Skeletal muscle tissue (tissue), 4 donors: ENCODE results near the gene EPB42. TPM values are rescaled to one million over a fixed set of nuclear protein-coding genes. Genes with fewer than 3 reads are reported as not detected.

Source experiments
- H3K27ac ChIP-seq: one replicate; pipeline ENCODE4 v1.7.0; 2013; ENCODE audit warnings: mild to moderate bottlenecking, low read depth, low read length, inconsistent platforms
- H3K27me3 ChIP-seq, 3 donors: one replicate each; pipeline ENCODE4 v1.7.0; 2013; ENCODE audit warnings: low read length in 3 of 3; ENCODE audit not compliant: control insufficient read depth in 3 of 3, insufficient read depth in 3 of 3
- H3K36me3 ChIP-seq, 3 donors: one replicate each; pipeline ENCODE4 v1.7.0; 2013; ENCODE audit warnings: low read length in 3 of 3; ENCODE audit not compliant: control insufficient read depth in 3 of 3, insufficient read depth in 3 of 3
- H3K4me1 ChIP-seq, 3 donors: one replicate each; pipeline ENCODE4 v1.7.0; 2013; ENCODE audit warnings: low read length in 3 of 3, mild to moderate bottlenecking in 3 of 3; ENCODE audit not compliant: control insufficient read depth in 3 of 3, insufficient read depth in 3 of 3
- H3K4me3 ChIP-seq, 3 donors: one replicate each; pipeline ENCODE4 v1.7.0; 2013; ENCODE audit warnings: low read length in 3 of 3
- H3K9ac ChIP-seq, 3 donors: one replicate each; pipeline ENCODE4 v1.7.0; 2013; ENCODE audit warnings: low read length in 3 of 3, mild to moderate bottlenecking in 3 of 3, moderate library complexity in 2 of 3, low read depth in 1 of 3
- H3K9me3 ChIP-seq, 3 donors: one replicate each; pipeline ENCODE4 v1.7.0; 2013; ENCODE audit warnings: low read length in 3 of 3; ENCODE audit not compliant: control insufficient read depth in 3 of 3
- total RNA-seq: library from RNA; depleted of rRNA; stranded (reverse); fragments of >200 nt; gene quantifications from one replicate; pipeline ENCODE4 v1.2.3, GENCODE V29; 2014
- donor health status: Osteomylitis.

EPB42 gene
- total RNA-seq, 1 donor from 2014 or later: 13.6 TPM

- H3K27me3 ChIP-seq: peaks cover 0 to 21% (median 12%) of the 10 kb centered on the region in 3 donors
- H3K9me3 ChIP-seq: no peaks in the 10 kb centered on the region
- H3K27ac ChIP-seq: no peak overlapping the region
- no peaks in the 10 kb centered on the region for H3K36me3 ChIP-seq
- H3K9ac ChIP-seq: no peak overlapping the region
- no peak overlapping the region for H3K4me3 ChIP-seq
- H3K4me1 ChIP-seq: peaks cover 0 to 2% (median 0%) of the 10 kb centered on the region in 3 donors
These were observed 6.6 kb downstream of the EPB42 start for GRCh38 chr15:43214169-43214568.

GRCh38 chr15:43213466-43213865, 7.4 kb downstream of the EPB42 start:
- no peaks in the 10 kb centered on the region for H3K36me3 ChIP-seq
- no peak overlapping the region for H3K9ac ChIP-seq
- H3K27ac ChIP-seq: no peak overlapping the region
- no peak overlapping the region for H3K4me3 ChIP-seq
- peaks cover 0 to 2% (median 0%) of the 10 kb centered on the region in 3 donors for H3K4me1 ChIP-seq
- peaks cover 0 to 26% (median 16%) of the 10 kb centered on the region in 3 donors for H3K27me3 ChIP-seq
- H3K9me3 ChIP-seq: no peaks in the 10 kb centered on the region

GRCh38 chr15:43212951-43213350, 7.9 kb downstream of the EPB42 start:
- no peak overlapping the region for H3K4me3 ChIP-seq
- no peaks in the 10 kb centered on the region for H3K36me3 ChIP-seq
- no peaks in the 10 kb centered on the region for H3K9me3 ChIP-seq
- H3K9ac ChIP-seq: no peak overlapping the region
- no peak overlapping the region for H3K27ac ChIP-seq
- peaks cover 0 to 2% (median 0%) of the 10 kb centered on the region in 3 donors for H3K4me1 ChIP-seq
- H3K27me3 ChIP-seq: peaks cover 0 to 26% (median 17%) of the 10 kb centered on the region in 3 donors

GRCh38 chr15:43212299-43212698, 8.5 kb downstream of the EPB42 start:
- Histone ChIP-seq H3K9ac (no peak overlapping the region), H3K9me3 (no peaks in the 10 kb centered on the region), H3K4me3 (no peak overlapping the region), H3K36me3 (no peaks in the 10 kb centered on the region), H3K4me1 (peaks cover 0 to 2% (median 0%) of the 10 kb centered on the region in 3 donors), H3K27me3 (peaks cover 0 to 26% (median 19%) of the 10 kb centered on the region in 3 donors), H3K27ac (no peak overlapping the region)

- peaks cover 0 to 2% (median 0%) of the 10 kb centered on the region in 3 donors for H3K4me1 ChIP-seq
- H3K36me3 ChIP-seq: no peaks in the 10 kb centered on the region
- H3K27me3 ChIP-seq: peaks cover 0 to 26% (median 21%) of the 10 kb centered on the region in 3 donors
- no peak overlapping the region for H3K9ac ChIP-seq
- no peak overlapping the region for H3K27ac ChIP-seq
- H3K9me3 ChIP-seq: no peaks in the 10 kb centered on the region
- no peak overlapping the region for H3K4me3 ChIP-seq
These were observed 9.5 kb downstream of the EPB42 start for GRCh38 chr15:43211224-43211735.

- H3K27me3 ChIP-seq: peaks cover 0 to 26% (median 21%) of the 10 kb centered on the region in 3 donors
- no peak overlapping the region for H3K9ac ChIP-seq
- H3K27ac ChIP-seq: no peak overlapping the region
- H3K9me3 ChIP-seq: no peaks in the 10 kb centered on the region
- H3K4me1 ChIP-seq: peaks cover 0 to 2% (median 0%) of the 10 kb centered on the region in 3 donors
- H3K36me3 ChIP-seq: no peaks in the 10 kb centered on the region
- H3K4me3 ChIP-seq: no peak overlapping the region
These were observed 10.0 kb downstream of the EPB42 start for GRCh38 chr15:43210807-43211206.

- H3K4me1 ChIP-seq: peaks cover 0 to 2% (median 0%) of the 10 kb centered on the region in 3 donors
- peaks cover 0 to 26% (median 21%) of the 10 kb centered on the region in 3 donors for H3K27me3 ChIP-seq
- no peak overlapping the region for H3K4me3 ChIP-seq
- no peak overlapping the region for H3K27ac ChIP-seq
- no peak overlapping the region for H3K9ac ChIP-seq
- H3K9me3 ChIP-seq: no peaks in the 10 kb centered on the region
- no peaks in the 10 kb centered on the region for H3K36me3 ChIP-seq
These were observed 10.6 kb downstream of the EPB42 start for GRCh38 chr15:43210172-43210745.

- H3K9me3 ChIP-seq: no peaks in the 10 kb centered on the region
- H3K36me3 ChIP-seq: no peaks in the 10 kb centered on the region
- no peak overlapping the region for H3K27ac ChIP-seq
- H3K4me1 ChIP-seq: peaks cover 0 to under 1% (median under 1%) of the 10 kb centered on the region in 3 donors
- H3K9ac ChIP-seq: no peak overlapping the region
- no peak overlapping the region for H3K4me3 ChIP-seq
- H3K27me3 ChIP-seq: peaks cover 0 to 26% (median 21%) of the 10 kb centered on the region in 3 donors
These were observed 11.6 kb downstream of the EPB42 start for GRCh38 chr15:43209059-43209824.

GRCh38 chr15:43208052-43209002, 12.5 kb downstream of the EPB42 start:
- no peak overlapping the region for H3K4me3 ChIP-seq
- no peak overlapping the region for H3K9ac ChIP-seq
- H3K4me1 ChIP-seq: peaks cover 0 to 7% (median 5%) of the 10 kb centered on the region in 3 donors

More at GRCh38 chr15:43208052-43209002, 12.5 kb downstream of the EPB42 start:
- Histone ChIP-seq H3K9me3 (no peaks in the 10 kb centered on the region), H3K36me3 (no peaks in the 10 kb centered on the region), H3K27me3 (peaks cover 0 to 26% (median 21%) of the 10 kb centered on the region in 3 donors), H3K27ac (no peak overlapping the region)
